GM10266 (cell line): ENCODE data around the gene GOLGA2.

ENCODE experiments used
- DNase-seq: peaks from one replicate; pipeline ENCODE4 v3.0.0; 2012; ENCODE audit errors: extremely low spot score
- TF ChIP-seq, protein P1 (sequence below): IDR thresholded peaks from 2 replicates; pipeline ENCODE4 v1.5.1; 2012; ENCODE audit warnings: mild to moderate bottlenecking, low read depth; ENCODE audit not compliant: control insufficient read depth, insufficient read depth; ENCODE audit errors: missing control alignments

Gene GOLGA2

DNA sequence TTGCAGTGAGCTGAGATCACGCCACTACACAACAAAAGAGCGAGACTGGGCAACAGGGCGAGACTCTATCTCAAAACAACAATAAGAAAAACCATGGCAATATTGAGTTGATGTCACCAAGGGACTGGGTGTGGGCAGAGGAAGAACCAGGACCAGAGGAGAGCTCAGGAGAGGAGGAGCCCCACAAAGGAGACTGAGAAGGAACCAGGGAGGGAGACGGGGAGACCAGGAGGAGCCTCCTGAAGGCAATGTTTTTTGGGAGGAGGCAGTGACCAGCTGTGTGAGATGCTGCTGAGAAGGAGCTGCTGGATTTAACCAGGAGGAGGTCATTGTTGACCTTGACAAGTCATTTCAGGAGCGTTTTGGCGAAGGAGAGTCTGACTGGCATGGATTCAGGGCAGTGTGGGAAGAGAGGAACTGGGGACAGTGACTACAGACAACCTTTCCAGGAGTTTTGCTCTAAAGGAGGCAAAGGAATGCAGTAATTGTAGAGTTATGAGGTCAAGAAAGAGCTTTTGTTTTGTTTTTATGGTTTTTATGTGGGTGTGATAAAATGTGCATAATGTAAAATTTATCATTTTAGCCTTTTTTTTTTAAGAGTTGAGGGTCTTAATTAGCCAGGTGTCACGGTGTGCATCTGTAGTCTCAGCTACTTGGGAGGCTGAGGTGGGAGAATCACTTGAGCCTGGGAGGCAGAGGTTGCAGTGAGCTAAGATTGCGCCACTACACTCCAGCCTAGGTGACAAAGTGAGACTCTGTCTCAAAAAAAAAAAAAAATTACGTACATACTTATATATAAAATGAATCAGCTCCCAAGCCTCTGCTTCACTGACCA lies 28.5 kb upstream of the GOLGA2 start:
- TF ChIP-seq, protein P1, sequence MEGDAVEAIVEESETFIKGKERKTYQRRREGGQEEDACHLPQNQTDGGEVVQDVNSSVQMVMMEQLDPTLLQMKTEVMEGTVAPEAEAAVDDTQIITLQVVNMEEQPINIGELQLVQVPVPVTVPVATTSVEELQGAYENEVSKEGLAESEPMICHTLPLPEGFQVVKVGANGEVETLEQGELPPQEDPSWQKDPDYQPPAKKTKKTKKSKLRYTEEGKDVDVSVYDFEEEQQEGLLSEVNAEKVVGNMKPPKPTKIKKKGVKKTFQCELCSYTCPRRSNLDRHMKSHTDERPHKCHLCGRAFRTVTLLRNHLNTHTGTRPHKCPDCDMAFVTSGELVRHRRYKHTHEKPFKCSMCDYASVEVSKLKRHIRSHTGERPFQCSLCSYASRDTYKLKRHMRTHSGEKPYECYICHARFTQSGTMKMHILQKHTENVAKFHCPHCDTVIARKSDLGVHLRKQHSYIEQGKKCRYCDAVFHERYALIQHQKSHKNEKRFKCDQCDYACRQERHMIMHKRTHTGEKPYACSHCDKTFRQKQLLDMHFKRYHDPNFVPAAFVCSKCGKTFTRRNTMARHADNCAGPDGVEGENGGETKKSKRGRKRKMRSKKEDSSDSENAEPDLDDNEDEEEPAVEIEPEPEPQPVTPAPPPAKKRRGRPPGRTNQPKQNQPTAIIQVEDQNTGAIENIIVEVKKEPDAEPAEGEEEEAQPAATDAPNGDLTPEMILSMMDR: no peak
- DNase-seq: no peak

DNA sequence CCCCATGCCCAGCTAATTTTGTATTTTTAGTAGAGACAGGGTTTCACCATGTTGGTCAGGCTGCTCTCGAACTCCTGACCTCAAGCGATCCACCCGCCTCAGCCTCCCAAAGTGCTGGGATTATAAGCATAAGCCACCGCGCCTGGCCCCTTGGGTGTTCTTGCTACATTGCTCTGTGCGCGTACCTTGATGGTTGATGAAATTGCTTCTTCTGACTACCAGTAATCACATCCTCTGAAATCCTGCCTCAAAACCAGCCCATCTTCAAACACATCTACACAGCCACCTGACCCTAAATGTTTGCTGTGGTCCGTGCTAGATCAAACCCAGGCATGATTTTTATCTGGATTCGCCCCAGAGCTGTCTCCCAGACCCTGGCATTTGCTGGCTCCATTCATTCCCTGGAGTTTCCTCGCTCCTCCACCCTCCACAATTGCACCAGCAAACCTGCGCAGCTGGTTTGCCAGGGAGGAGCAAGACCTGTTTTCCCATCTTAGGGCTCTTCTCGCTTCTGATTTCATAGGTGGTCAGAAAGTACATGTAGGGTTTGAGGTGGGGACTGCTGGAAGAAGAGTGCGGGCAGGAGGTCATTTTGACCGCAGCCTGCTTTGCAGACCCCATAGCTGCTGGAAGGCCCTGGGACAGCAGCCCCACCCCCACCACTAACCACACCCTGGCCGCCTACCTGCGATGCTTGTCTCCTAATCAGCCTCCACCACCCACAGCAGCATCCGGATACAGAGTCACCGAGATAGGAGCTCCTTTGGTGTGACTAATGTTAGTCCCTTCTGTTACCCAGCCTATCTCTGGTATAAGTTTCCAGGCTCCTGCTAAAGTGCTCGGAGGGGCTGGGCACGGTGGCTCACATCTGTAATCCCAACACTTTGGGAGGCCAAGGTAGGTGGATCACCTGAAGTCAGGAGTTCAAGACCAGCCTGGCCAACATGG lies 23.0 kb upstream of the GOLGA2 start:
- TF ChIP-seq, protein P1: no peak
- DNase-seq: no peak

DNA sequence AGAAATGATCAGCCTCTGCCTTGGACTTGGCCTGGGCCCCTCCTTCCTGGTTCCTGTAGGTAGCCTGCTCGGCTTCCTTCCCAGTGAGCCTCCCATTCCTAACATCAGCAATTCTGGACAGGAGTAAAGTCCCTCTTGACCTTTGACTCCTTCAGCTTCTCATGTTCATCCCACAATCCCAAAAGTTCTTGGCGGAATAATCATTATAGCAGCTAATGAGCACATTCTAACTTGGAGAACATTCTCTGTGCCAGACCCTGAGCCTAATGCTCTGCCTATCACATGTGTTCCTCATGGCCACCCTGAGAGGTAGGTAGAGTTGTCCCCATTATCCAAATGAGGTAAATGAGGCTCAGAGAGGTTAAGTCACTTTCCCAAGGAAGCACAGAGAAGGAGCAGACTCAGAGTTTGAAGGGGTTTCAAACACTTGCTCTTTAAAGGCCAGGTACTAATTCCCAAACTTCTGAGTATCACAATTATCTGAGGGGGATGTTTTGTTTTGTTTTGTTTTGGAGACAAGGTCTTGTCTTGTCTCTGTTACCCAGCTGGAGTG lies 21.5 kb upstream of the GOLGA2 start:
- TF ChIP-seq, protein P1: no peak
- DNase-seq: no peak

- TF ChIP-seq, protein P1: no peak
- DNase-seq: no peak
Observed at GRCh38 chr9:128296340-128297220, 20.8 kb upstream of the GOLGA2 start.

DNA sequence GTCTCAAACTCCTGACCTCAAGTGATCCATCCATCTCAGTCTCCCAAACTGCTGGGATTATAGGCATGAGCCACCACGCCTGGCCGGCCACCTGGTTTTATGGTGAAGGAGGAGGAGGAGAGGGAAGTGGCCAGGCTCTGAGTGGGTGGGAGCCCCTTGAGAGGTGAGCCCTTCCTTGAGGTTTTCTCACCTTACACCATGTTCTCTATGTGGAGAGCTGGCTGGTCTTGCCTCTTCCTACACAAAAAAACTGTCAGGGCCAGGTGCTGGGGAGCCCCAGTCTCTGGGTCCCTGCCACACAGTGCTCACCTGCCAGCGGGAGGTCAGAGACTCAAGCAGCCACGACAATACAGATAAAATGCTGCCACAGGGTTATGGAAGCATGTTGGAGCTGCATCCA lies 18.3 kb upstream of the GOLGA2 start:
- TF ChIP-seq, protein P1: no peak
- no peak for DNase-seq

GRCh38 chr9:128293091-128293490 lies 17.3 kb upstream of the GOLGA2 start:
- DNase-seq: no peak
- TF ChIP-seq, protein P1: no peak
